Transverse colon (tissue), 4 donors: ENCODE data around the gene PIAS1. TPM values are rescaled to one million over a fixed set of nuclear protein-coding genes. Genes with fewer than 3 reads are reported as not detected.

Experiments
- DNase-seq: peaks from one replicate; pipeline ENCODE4 v3.0.0-alpha.2; 2019
- H3K27ac ChIP-seq, 4 donors: fragments of 200-600 bp; sonication (generic); 2 replicates each; pipeline ENCODE4 v1.5.1; 2016 to 2018; ENCODE audit warnings: inconsistent platforms in 4 of 4
- H3K27me3 ChIP-seq: fragments of 200-600 bp; sonication (generic); 2 replicates; pipeline ENCODE4 v1.5.1; 2017; ENCODE audit warnings: inconsistent platforms
- H3K36me3 ChIP-seq, 4 donors: fragments of 200-600 bp; sonication (generic); 2 replicates each; pipeline ENCODE4 v1.5.1; 2017 to 2019; ENCODE audit warnings: inconsistent platforms in 4 of 4
- H3K4me1 ChIP-seq, 4 donors: fragments of 200-600 bp; sonication (generic); 2 replicates each; pipeline ENCODE4 v1.5.1; 2017 to 2020; ENCODE audit warnings: inconsistent platforms in 4 of 4
- H3K4me3 ChIP-seq, 4 donors: fragments of 200-600 bp; sonication (generic); 1 replicate in 1 of 4; 2 replicates in 3 of 4; pipeline versions ENCODE4 v1.5.1 to v1.6.1; 2017 to 2019; ENCODE audit warnings: inconsistent platforms in 4 of 4
- H3K9me3 ChIP-seq, 2 donors: fragments of 200-600 bp; sonication (generic); 2 replicates each; pipeline ENCODE4 v1.5.1; 2017 to 2019; ENCODE audit warnings: inconsistent platforms in 2 of 2
- CTCF ChIP-seq, 5 experiments: fragments of 200-600 bp in 3 of 5; fragments of 450-650 bp in 2 of 5; sonication (generic) in 3 of 5; IDR thresholded peaks; 1 replicate in 2 of 5; 2 replicates in 3 of 5; pipeline ENCODE4 v1.5.1; 2016 to 2017; ENCODE audit warnings: antibody characterized with exemption in 5 of 5, inconsistent platforms in 3 of 5, mild to moderate bottlenecking in 2 of 5, moderate library complexity in 1 of 5
- EP300 ChIP-seq: sonication (generic); formaldehyde crosslinking; IDR thresholded peaks from one replicate; pipeline ENCODE4 v1.6.1; 2017; ENCODE audit warnings: antibody characterized with exemption, low read depth
- POLR2A ChIP-seq: fragments of 450-650 bp; IDR thresholded peaks from one replicate; pipeline ENCODE4 v1.6.1; 2016; ENCODE audit warnings: antibody characterized with exemption, mild to moderate bottlenecking, moderate library complexity
- POLR2AphosphoS5 ChIP-seq, 3 donors: sonication (generic); formaldehyde crosslinking; IDR thresholded peaks; one replicate each; pipeline ENCODE4 v1.6.1; 2016; ENCODE audit warnings: antibody characterized with exemption in 3 of 3
- WGBS, 2 donors: methylation state at CpG; one replicate each; pipeline ENCODE4 v1.1.5; 2018; ENCODE audit warnings: low coverage in 1 of 2; 5-methylcytosine and 5-hydroxymethylcytosine counted together
- in situ Hi-C, 4 donors: fragments of 200-750 bp; cut with MboI; loops; one replicate each; pipeline versions ENCODE4 v1.15.0 to v1.15.1; 2017; ENCODE audit warnings: low sequenced_read_pairs in 3 of 4, low pct_ligation_motif_present in 1 of 4, low pct_unique_long_range_greater_than_20kb in 1 of 4
- intact Hi-C: fragments of 100-400 bp; cut with DNase I; formaldehyde crosslinking; loops from one replicate; pipeline ENCODE4 v1.15.1; 2023; ENCODE audit warnings: low total_unique reads
- total RNA-seq, 4 donors: library from RNA; depleted of rRNA; stranded (reverse); fragments of >200 nt; gene quantifications; one replicate each; pipeline ENCODE4 v1.1.0, GENCODE V29; 2016

Gene PIAS1
- total RNA-seq, 4 donors from 2014 or later: 34.0 to 141 (median 55.4) TPM

GRCh38 chr15:68227643-68228142, 173.6 kb downstream of the PIAS1 start:
- no peaks in the 10 kb centered on the region for H3K36me3 ChIP-seq
- 54 to 79% methylated on average over 5 to 9 of the region's 9 CpGs for WGBS, 2 donors
- no peak for TF ChIP-seq POLR2A
- TF ChIP-seq POLR2AphosphoS5 (IDR thresholded peaks at IDR 0.05): no peak
- TF ChIP-seq CTCF (IDR thresholded peaks at IDR 0.05): no peak
- no peak for TF ChIP-seq EP300
- intact Hi-C loops: no loop called here
- no peaks in the 10 kb centered on the region for H3K9me3 ChIP-seq
- DNase-seq: no peak
- H3K27ac ChIP-seq: no peak overlapping the region
- peaks cover 7 to 27% (median 19%) of the 10 kb centered on the region in 4 donors for H3K4me1 ChIP-seq
- no peaks in the 10 kb centered on the region for H3K27me3 ChIP-seq
- in situ Hi-C loops: loop anchor here in 1 of 4 donors (25.0 kb wide), 1 partner anchor 160 kb away; no protein-coding TSS in a partner anchor
- peak overlapping the region in 1 of 4 donors; percentile 98 for H3K4me3 ChIP-seq

- 27% methylated on average over 25 of the region's 25 CpGs; no CpG with 5 or more reads in 1 of the 2 donors for WGBS, 2 donors
- no peak for DNase-seq
- intact Hi-C loops (no loop called here), in situ Hi-C loops (loop anchor here in 1 of 4 donors (25.0 kb wide), 1 partner anchor 159 kb away; no protein-coding TSS in a partner anchor)
- Histone ChIP-seq H3K9me3 (no peaks in the 10 kb centered on the region), H3K4me3 (peak overlapping the region; percentile 88 to 98 (median 91)), H3K27me3 (no peaks in the 10 kb centered on the region), H3K4me1 (peaks cover 7 to 32% (median 20%) of the 10 kb centered on the region in 4 donors), H3K27ac (peak overlapping the region; percentile 91 to 93 (median 92)), H3K36me3 (no peaks in the 10 kb centered on the region)
- TF ChIP-seq EP300: no peak
- no peak for TF ChIP-seq POLR2AphosphoS5 (IDR thresholded peaks at IDR 0.05)
- no peak for TF ChIP-seq CTCF (IDR thresholded peaks at IDR 0.05)
- TF ChIP-seq POLR2A: no peak
These were observed 174.2 kb downstream of the PIAS1 start for GRCh38 chr15:68228143-68228970.

GRCh38 chr15:68228971-68229385, 174.9 kb downstream of the PIAS1 start:
- peak overlapping the region; percentile 91 to 93 (median 92) for H3K27ac ChIP-seq
- no peaks in the 10 kb centered on the region for H3K36me3 ChIP-seq
- no peaks in the 10 kb centered on the region for H3K27me3 ChIP-seq
- in situ Hi-C loops (loop anchor here in 1 of 4 donors (25.0 kb wide), 1 partner anchor 158 kb away; no protein-coding TSS in a partner anchor), intact Hi-C loops (no loop called here)
- H3K4me3 ChIP-seq: peak overlapping the region; percentile 88 to 98 (median 91)
- 0% methylated on average over 12 to 15 of the region's 39 CpGs for WGBS, 2 donors
- no peak for DNase-seq
- H3K9me3 ChIP-seq: no peaks in the 10 kb centered on the region
- TF ChIP-seq CTCF (IDR thresholded peaks at IDR 0.05) (no peak), POLR2AphosphoS5 (IDR thresholded peaks at IDR 0.05) (no peak), EP300 (no peak), POLR2A (no peak)
- H3K4me1 ChIP-seq: peaks cover 7 to 38% (median 20%) of the 10 kb centered on the region in 4 donors
